Kidney capillary endothelial cell (primary cell): Measurements from ENCODE around the gene RALGAPA2.

Experiments used
- DNase-seq: peaks from one replicate; pipeline ENCODE4 v3.0.0-alpha.2; 2018; ENCODE audit warnings: low spot score

RALGAPA2 gene

DNA sequence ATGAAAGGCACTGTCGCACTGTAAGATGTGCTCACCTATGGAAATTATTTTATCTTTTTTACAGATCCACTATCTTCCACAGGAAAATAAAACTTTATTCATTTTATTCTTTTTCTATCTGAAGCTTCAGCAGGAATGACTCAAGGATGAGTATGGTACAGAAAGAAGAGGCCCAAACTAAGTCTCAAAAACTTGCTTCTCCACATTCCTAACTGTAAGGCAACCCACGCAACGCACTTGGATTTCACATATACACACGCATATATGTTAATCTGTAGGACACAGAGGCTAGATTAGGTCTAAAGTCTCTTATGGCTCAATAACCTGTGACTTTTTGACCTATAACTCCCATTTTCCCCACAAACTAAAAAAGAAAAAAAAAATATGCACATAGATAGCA, 81.9 kb downstream of the RALGAPA2 start:
- no peak for DNase-seq

DNA sequence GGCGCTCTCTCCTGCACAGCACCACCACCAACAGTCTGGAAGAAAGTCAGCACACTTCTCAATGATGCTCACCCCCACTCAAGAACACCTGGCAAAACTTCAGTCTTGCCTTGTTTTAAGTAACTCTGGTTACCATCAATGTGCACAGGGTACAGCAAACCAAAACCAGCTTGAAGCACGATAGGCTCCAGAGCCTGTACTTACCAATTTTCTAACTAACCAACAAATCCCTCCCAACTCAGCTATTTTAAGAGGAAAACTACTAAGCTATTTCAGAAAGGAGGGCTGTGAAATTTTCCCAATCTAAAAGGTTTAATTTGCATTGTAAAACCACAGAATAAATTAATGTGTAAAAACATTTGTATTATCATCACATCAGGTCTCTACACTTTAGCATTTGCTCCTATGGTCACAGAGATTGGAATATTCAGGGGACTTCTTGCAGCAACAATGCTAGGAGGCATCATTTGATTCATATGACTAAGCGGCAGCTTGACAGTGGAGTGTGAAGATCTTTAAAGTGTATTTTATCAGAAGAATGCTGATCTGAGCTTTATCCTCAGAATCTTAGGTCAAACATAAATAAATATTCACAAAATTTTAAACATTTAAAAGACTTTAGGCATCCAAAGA, 82.8 kb downstream of the RALGAPA2 start:
- DNase-seq, result no peak

DNA sequence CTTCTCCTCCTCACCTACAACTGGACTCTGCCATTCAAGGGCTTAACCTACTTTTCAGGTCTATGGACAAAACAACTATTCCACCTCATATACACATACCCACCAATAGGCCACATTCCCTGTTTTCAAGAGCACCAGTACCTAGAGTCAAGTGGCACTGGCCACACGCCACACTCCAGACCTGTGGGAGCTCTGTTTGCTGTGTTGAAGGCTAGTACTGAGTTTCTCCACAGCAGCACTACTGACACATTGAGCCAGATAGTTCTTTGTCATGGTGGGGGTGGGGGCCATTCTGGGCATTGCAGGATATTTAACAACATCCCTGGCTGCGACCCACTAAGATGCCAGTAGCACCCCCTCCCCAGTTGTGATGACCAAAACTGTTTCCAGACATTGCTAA, 84.1 kb downstream of the RALGAPA2 start:
- no peak for DNase-seq

DNA sequence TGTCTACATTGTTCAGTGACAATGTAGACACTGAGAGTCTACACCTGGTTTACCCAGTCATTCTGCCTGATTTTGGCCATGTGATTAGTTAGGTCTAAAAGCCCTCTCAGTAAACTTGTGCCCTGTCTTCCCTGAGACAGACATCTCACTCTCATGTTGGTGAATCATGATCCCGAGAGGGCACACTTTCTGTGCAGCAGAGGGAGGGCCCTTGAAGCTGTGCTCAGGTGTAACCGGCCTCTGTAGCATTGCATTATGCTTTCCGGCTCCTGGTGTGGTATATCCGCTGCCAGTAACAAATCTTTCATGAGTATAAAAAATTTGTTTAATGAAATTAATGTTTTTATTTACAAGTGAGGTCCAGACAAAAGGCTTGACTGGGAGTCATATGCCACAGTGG, 85.0 kb downstream of the RALGAPA2 start:
- DNase-seq, result no peak

DNA sequence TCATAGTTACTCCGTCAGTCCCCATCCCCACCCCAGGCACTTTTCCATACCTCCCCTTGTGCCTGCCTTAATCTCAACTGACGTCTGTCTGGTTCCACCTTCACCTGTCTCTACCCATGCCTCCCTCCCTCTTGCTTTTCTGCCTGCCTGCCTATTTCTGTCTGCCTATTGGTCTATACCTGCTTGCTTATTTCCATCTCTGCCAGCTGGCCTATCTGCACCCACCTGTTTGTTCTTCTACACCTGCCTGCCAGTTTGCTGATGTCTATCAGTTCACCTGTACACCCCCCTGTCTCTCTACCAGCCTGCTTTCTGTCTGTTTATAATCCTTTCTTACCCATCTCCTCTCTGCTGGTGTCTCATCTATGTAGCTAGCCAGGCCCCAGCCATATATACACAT, 87.5 kb downstream of the RALGAPA2 start:
- no peak for DNase-seq

DNA sequence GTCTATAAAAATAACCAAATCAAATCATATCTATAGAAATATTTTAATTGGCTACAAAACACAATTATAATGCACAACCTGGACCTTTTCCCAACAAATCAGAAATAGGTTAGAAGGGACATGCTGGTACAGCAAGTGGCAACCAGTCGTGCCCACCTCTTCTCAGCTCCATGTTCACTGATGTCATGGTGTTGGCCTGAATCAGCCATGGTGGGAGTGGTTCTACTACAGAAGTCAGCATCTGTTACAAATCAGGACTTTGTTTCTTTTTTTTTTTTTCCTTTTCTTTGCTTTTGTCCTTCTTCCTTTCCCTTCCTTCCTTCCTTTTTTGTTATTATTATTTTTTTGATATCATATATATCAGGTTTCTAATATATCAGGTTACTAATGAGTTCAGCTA, 91.2 kb downstream of the RALGAPA2 start:
- no peak for DNase-seq

DNA sequence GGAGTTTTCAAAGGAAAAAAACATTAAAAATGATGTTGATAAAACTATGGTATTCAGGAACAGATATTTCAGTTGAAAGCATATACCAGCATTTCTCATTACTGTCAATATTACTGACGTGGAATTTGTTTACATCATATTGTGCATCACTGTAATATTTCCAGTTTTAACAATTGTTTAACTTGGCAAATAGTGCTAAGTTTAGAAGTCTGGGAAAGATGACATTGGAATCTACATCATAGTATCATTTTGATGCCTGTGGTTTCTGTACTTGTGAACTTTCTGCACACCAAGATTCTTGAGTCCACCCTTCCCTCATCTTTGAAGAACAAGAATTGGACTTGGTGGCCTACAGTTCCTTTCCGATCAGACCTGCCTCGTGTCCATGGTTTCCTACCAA, 98.1 kb downstream of the RALGAPA2 start:
- DNase-seq, result no peak

DNA sequence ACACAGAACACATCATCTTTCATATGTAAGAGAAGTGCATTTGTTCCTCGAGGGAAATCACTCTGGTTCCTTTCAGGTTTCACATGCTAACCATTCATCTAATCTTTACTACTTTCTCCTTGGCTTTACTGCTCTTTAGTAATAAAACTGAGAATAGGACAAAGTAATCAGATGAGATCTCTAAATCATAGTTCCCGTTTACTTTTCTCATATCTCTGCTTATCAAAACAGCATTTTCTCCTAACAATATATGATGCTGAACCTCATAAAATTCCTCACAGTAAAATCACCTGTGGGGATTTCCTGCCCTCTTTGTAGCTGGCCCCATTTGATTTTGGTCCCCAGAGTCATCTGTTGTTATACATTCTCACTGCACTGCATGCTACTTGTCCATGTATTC, 100.2 kb downstream of the RALGAPA2 start:
- no peak for DNase-seq

DNA sequence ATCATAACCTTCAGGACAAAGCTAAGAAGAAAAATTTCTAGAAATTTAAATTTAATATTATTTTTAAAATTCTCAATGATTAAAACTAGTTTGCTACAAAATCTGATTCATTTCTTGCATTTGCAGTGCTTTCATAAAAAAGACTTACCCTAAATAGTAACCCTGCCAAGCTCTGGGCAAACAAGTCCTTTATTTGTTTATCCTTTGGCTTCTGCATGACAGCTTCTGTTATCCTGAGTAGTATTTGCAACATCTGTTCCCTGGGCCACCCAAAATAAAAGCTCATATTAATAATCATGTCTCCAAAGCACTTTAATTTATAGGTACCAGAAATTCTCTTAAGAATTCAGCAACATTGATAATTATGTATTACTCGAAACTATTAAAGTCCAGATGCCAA, 101.3 kb downstream of the RALGAPA2 start:
- DNase-seq, result no peak

DNA sequence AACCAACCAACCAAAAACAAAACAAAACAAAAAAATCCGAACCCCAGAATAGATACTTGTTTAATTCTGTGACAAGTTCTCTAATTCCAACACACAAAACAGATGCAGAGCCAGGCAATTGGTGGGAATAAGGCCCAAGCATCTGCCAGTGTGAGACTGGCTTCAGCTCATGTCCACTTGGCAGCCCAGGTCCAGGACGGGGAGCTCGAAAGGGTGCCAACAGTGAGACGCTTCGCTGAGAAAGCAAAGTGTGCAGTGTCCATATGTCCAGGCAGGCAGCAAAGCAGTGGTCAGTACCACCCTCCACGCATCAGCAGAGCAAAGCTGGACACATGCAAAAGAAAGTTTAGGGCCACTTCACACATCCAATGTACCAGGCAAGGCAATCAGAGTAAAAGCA, 102.9 kb downstream of the RALGAPA2 start:
- DNase-seq, result no peak

DNA sequence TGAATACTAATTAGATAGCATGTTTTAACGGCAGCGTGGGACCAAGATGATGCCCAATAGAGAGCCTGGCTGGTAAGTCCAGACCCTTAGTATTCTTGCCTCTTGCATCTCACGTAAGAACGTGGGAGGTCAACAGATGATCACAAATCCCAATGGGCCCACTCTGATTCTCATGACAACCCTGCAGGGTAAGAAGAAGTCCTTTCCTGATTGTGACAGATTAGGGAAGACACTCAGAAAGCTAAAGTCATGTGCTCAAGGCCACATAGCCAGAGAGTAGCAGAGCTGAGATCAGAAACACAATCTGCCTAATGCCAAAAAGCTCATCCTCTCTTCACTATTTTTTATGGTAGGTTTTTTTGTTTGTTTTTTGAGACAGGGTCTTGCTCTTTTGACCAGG, 103.8 kb downstream of the RALGAPA2 start:
- no peak for DNase-seq

DNA sequence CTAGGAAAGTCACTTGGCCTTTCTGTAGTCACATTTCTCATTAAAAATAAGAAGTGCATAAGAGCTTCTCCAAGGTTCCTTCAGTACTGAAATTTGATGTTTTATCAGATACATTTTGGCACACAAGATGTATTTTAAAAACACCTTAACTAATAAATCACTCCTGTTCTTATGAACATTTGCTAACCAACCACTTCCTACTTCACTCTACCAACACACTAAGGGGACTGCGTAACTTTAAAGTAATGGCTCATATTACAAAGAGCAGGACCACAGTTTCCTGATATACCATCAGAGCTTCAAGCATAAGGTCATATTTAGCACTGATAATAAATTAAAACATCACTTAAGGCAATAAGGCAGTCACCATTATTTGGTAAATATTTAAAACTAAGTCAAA, 104.4 kb downstream of the RALGAPA2 start:
- DNase-seq, result no peak

DNA sequence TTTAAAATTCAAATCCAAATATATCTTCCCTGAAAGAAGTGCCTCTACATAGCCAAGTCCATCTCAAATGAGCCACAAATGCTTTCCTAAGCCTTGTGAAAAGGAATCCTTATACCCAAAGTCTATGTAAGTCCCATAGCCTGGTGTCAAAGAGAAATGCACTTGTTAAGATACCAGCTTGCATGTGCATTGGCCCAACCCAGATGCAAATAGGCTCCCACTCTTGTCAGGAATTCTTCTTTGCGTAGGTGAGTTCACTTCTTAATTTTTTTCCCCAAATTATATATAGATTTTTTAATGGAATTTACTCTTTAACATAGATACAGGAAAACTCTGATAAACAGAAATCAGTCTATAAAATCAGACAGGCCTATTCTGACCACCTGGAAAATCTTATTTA, 105.6 kb downstream of the RALGAPA2 start:
- no peak for DNase-seq

DNA sequence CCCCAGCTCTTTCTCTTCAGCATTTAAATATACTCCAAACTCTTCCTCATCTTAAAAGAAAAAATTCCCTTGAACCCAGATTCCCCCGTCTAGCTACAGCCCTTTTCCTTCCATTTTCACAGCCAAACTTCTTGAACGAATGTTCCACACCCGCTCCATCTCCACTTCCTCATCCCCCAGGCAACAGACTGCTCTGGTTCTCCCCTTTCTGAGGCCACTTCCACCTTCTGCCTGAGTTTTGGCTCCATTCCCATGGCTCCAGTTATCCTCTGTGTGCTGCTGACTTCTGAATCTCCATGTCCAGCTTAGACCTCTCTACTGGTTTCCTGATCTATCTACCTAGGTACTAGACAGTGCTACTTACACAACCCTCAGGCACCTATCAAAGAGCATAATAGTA, 106.4 kb downstream of the RALGAPA2 start:
- DNase-seq, result no peak

DNA sequence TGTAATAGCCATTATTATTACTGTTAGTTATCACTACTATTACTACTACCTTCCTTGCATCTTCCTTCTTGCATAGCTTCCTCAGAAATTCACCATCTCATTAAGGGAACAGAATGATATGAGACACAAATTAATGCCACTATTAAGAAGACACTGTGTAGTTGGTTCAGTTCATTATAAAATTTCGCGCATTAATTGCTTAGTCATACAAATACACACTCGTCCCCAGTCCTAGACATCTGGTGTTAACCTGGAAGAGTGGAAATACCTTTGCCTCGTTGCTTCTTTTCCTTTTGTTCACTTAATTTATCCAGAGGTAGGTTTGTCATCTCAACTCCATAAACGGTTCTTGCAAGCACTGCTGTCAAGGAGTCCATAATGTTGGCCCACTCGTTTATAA, 107.5 kb downstream of the RALGAPA2 start:
- DNase-seq, result no peak

DNA sequence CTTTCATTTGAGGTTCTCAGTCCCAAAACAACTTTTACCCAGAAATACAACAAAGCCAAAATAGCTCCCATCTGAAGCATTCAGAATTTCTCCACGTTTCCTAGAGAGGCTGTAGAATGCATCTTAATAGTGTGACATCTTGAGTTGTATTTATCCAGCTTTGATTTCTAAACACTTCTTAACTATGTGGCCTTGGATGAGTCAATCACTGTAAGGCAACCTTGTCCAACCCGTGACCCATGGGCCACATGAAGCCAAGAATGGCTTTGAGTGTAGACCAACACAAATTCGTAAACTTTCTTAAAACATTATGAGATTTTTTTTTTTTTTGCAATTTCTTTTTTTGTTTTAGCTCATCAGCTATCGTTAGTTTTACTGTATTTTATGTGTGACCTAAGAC, 108.1 kb downstream of the RALGAPA2 start:
- no peak for DNase-seq

DNA sequence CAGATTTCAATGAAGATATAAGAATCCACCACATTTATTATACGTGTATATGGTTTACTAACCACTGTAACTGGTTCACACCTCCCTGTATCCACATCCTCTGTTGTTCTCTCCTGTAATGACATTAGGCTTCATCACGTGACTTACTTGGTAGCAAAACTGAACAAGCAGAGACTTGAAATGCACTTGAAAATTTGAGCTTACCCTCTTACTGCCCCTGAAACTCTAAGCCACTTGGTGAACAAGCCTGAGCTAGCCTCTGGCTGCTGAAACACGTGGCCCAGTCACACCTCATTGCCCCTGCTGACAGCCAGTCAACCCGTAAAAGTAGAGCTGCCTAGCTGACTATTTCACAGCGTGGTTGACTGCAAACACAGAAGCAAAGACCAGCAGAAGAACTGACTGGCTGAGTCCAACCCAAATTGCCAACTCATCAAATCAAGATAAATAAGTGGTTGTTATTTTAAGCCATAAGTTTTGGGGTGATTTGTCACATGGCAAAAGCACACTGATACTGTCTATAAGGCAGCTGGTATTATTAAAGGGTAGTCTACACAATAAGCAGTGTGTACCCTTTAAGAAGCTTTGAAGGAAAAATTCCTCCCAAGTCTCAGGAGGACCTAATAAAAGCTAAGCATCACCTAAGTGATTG, 109.0 kb downstream of the RALGAPA2 start:
- no peak for DNase-seq

DNA sequence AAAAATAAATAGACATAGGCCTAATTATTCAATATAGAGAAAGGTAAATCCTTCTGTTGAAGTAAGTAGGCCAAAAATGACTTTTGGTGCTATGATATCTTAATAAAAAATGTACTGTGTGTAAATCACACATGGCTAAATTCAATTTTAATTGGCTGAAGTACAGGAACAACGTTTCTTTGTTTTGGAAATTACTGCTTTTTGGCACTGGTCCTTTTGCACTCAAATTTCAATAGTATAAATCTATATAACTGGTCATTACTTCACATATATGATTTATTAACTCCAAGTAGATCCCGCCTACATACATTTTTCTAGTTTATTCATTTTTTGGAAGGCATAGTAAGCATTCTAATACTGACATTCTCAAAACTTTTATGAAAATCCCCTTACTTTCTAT, 114.5 kb downstream of the RALGAPA2 start:
- DNase-seq, result no peak

DNA sequence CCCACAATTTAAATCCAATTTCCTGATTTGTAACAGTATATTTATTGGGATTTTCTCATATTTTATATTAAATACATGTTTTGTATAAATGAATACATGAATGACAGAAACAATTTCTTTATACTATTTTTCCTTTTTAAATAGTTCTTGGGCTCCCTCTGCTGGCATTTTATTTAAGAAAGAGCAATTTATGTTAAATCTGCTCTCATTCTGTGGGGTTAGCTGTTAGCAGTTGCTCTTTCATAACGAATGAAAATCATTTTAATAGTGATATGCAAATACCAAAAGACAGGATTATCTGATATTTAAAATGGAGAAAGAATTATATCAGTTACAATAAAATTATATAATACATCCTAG, 118.3 kb downstream of the RALGAPA2 start:
- DNase-seq, result peak; percentile 7

DNA sequence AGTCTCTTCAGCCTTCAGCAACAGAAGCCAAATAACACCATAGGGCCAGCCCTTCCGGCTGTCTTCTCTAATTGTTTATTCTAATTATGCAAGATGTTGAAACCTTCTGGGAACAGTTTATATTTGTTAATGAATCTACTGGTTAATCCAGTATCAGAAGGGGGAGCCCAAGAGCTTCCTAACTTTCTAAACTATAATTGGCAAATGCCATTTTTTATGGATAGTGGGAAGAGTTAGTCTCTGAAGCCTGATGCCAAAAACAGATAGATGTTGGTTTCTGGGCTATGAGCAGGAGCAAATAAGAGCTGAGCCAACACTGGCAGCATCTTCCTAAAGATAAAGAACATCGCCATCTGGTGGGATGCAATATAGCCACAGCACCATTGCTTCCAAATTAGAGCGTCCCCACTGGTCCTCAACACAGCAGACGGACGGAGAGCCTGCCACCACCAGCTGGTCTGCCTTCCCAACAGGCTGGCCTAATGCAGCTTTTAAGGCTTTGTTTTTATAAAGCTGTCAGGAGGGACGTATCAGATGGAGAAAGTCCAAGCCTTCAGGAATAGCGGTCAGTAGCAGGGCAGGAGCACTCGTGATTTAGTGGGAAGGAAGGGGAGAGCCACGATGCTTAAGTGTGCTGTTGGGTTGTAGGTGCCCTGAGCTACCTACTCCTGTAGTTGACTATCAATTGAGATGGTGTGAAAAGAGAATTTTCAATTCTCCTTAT, 118.8 kb downstream of the RALGAPA2 start:
- peak; percentile 14 for DNase-seq

DNA sequence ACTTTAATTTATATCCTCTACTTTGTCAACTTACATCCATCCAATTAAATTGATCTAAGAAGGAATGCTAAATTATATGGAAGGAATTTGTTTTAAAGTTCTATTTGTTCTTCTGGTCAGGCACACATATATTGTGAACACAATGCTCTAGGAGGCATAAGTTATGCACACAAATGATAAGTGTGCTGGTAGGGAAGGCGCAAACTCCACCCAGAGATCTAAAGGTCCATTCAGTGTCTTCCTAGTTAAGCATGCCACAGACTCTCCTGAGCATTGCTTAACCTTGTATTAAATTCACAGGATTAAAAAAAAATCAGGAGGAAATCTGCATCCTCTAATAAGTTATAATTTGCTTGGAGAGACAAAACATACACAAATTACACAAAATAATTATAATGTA, 127.3 kb downstream of the RALGAPA2 start:
- DNase-seq, result no peak

DNA sequence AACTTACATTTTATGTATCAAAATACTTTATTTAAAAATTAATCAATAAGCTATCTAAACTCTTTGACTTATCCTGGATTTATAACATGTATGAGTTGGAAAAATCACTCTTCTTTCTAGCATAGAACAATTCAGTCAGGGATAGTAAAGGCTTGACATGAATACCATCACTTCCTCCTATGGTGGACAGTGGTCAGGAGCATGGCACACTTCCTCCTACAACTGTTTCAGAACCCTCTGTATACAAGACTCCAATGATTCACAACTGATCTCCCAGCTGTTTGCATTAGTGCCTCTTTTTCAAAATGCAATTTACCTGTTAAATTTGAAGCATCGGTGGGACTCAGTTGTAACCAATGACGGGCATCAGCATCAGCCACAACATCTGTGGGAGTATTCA, 129.7 kb downstream of the RALGAPA2 start:
- no peak for DNase-seq

DNA sequence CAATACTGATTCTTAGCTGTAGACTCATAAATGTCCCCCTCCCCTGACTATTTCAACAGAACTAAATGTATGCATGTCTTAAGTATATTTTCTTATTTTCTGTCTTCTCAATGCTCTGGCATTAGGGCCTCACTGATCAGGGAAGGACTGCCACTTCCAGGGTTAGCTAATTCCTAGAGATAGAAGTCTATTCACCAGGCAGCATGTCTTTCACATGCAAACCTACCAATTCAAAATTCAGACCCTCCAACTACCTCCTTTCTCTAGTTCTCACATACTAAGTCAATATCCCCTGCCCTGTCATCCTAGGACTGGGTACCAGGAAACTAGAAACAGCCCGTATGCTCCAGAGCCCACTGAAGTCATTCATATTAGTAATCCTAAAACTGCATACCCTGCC, 132.3 kb downstream of the RALGAPA2 start:
- DNase-seq, result no peak

DNA sequence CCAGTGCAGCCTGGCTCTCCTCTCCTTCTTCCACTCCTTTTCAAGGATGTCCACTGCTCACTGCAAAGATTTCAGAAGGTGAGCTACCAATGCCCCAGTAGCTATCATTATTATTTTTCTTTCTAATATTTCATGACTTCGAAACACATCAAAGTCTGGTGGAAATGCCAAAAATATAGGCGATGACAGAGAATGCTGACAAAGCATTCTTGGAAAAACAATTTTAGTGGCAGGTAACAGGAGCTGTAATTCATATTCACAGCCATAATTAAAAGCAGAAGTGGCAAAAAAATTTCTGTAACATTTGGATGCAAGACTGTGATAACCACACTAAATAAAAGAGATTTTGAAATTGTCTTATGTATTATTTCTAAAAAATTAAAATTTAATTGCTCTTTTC, 133.6 kb downstream of the RALGAPA2 start:
- no peak for DNase-seq
